Activated naive CD4-positive, alpha-beta T cell treated with anti-CD3 and anti-CD28 coated beads, Interleukin-2, amount 50 U/mL, for 16 hours (primary cell): ENCODE measurements around the gene GLIPR1.

Experiments used
- DNase-seq: peaks from one replicate; pipeline ENCODE4 v3.0.0-alpha.2; 2020

Gene GLIPR1

DNA sequence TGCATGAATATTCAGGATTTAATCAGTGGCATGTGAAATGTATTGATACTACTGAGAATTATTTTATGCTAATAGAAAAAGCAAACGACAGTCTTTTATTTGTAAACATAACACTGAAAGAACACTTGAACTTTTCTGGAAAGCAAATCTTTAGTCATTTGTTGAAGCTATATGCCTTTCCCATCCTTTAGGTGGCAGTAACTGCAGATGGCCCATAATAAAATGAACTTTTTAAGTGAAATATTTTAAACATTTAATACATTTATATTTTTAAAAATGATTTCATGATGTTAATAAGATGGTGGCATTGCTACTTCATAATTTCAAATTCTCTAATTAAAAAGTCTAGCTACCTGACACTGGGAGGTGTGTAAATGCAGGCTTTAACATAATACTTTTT lies 44.7 kb downstream of the GLIPR1 start:
- no peak for DNase-seq

- DNase-seq, result no peak
Measured at GRCh38 chr12:75526655-75527511, 46.3 kb downstream of the GLIPR1 start.

GRCh38 chr12:75528272-75528671 lies 47.7 kb downstream of the GLIPR1 start:
- no peak for DNase-seq

GRCh38 chr12:75528692-75529091 lies 48.1 kb downstream of the GLIPR1 start:
- no peak for DNase-seq

DNA sequence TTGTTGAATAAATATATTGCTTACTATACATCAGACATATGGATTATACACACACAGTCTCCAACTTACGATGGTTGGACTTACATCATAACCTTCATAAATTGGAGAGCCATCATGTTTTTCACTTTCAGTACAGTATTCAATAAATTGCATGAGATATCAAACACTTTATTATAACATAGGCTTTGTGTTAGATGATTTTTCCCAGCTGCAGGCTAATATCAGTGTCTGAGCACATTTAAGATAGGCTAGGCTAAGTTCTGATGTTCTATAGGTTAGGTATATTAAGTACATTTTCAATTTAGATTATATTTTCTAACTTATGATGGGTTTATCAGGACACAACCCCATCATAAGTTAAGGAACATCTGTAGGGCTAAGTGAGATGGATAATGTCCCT lies 48.8 kb downstream of the GLIPR1 start:
- DNase-seq, result no peak

DNA sequence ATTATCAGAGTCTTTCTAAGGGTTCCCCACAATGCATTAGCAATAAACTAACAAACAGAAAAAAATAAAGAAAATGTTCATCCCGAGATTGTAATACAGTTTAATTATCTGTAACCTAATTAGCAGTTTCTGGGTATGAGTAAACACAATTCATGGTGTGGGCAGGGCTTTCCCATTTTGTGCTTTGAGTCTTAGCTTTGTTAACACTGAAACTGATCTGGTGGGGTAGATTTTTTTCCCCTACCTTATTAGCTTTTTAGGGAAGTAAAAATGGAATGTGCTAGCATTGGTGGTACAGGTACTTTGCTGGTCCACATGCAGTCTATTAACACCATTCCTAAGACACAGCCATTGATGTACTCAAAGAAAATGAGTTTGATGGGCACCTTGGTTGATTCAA lies 49.3 kb downstream of the GLIPR1 start:
- no peak for DNase-seq

DNA sequence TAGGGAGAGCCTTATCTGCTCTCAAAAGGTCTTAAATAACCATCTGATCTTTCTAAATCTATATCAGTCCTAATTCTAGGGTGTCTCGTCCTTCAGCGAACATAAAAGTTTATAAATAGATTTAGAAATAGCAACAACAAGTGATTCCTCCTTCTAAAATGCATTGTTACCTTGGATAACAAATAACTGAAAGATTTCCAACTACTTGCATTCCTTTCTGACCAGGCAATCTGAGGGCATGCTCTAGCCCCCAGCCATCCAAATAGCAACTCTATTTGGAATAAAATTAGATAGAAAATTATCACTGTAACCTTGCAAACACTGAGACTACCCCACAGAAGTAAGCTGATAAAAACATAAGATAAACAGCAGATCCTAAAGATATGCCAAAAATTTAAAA lies 52.7 kb downstream of the GLIPR1 start:
- DNase-seq, result no peak

- DNase-seq, result no peak
Measured at GRCh38 chr12:75539889-75540288, 59.3 kb downstream of the GLIPR1 start.

DNA sequence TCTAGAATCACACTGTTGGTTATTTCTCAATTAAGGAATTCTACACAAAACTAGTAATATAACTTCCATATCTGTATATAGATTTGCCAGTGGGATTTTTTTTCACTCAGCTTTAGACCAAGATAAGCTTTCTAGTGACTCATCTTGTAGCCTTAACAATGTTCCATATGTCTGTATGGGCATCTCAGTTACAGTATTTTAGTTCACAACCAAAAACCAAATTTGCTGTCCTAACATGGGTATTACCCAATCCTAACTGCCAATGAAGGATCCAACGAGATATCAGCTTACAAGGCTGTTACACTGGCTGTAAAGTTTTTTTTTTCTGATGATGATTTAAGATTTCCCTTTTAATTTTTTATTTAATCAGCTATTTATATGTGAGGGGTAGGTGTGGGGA lies 62.4 kb downstream of the GLIPR1 start:
- DNase-seq, result no peak

DNA sequence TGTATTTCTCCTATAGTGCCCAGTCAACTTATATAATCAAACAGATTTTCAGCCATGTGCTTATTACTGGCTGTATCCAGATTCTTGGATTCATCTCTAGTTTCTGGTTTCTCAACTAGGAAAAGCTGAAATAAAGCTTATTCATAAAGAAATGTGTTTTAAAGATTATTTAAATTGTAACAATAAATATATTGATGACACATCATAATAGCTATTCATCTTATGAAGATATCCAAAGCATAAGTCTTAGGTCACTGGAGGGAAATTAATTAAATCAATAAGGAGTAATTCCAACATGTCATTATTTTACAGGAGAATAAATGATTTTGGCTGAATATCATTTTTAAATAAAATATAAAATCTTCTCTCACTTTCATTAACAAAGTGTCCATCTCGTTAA lies 63.0 kb downstream of the GLIPR1 start:
- DNase-seq, result no peak

DNA sequence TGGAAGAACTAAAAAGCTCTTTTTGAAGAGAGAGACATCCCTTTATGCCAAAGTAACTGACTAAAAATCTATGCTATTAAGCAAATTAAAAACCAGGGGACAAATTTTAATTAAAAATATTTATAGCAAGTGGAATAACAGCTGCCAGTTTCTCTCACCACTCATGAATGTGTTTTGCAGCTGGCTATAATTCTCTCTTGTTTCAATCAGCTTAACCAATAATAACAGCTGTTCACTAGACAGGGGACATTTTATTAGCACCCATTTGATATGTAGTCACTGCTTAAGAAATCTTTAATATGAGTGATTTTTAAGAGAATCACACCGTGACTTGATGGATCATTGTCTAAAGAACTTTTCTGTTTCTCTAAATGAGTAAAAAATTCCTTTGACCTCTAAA lies 65.1 kb downstream of the GLIPR1 start:
- DNase-seq, result no peak

DNA sequence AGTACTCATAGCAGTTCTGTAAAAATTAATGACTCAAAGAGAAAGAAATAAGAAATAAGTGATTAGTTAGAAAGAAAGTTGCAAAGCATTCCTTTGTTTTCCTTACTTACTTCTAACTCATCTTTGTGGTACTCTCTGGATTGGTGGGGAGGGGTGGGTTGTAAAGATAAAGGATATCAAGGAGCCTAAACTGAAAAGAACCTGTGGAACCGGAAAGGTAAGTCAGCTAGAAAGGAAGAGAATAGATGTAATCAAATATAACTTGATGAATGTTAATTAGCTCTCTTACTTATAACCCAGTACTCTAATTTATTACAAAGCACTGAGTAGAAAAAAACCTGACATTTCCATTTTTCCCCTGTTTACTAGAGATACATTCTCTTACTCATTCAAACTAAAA lies 68.3 kb downstream of the GLIPR1 start:
- DNase-seq, result no peak

DNA sequence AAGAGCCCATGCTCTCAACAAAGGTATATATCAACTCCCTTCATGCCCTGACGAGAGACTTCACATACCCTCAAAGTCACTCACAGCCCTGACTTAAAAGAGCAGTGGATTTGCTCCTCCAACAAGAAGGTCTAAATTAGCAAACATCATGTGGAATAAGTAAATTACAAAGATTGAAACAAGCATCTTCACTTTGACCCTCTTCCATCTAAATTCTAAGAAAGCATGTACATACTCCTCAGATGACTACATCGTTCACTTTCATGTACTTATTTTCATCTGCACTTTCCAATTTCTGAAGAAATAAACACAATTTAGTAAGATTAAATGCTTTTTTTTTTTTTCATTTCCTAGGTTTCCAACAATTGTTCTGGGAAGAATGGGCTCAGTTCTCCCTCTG lies 69.4 kb downstream of the GLIPR1 start:
- no peak for DNase-seq

- no peak for DNase-seq
Measured at GRCh38 chr12:75550401-75551240, 70.1 kb downstream of the GLIPR1 start.

- DNase-seq, result no peak
Measured at GRCh38 chr12:75551477-75551876, 70.9 kb downstream of the GLIPR1 start.

DNA sequence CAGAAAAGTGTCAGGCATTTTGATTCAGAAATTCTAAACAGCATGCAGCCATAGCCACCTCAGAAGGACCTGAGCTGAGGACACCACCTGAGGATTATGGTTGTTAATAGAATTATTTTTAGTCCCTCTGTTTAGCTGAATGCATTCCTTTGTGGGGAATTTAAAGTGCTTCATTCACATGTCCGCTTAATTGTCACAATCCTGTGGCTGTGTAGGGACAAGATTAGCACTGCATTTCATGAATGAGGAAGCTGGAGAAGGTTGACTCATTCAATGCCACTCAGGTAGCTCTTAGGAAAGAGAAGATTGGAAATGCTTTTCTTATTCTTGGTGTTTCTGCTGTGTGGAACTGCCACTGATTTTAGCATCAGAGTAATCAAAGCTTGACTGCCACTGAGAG lies 72.8 kb downstream of the GLIPR1 start:
- no peak for DNase-seq
